Vagina (tissue), 2 donors: Measurements from ENCODE around the gene TWNK. TPM values are rescaled to one million over a fixed set of nuclear protein-coding genes. Genes with fewer than 3 reads are reported as not detected.

Experiments
- DNase-seq, 2 donors: peaks; one replicate each; pipeline ENCODE4 v3.0.0-alpha.2; 2017; ENCODE audit errors: extremely low spot score in 2 of 2
- H3K27ac ChIP-seq: fragments of 200-600 bp; sonication (generic); one replicate; pipeline ENCODE4 v1.5.1; 2019
- H3K27me3 ChIP-seq: fragments of 200-600 bp; sonication (generic); one replicate; pipeline ENCODE4 v1.5.1; 2019
- H3K36me3 ChIP-seq, 2 donors: fragments of 200-600 bp; sonication (generic); one replicate each; pipeline ENCODE4 v1.5.1; 2017 to 2019
- H3K4me1 ChIP-seq: fragments of 200-600 bp; sonication (generic); one replicate; pipeline ENCODE4 v1.5.1; 2019
- H3K4me3 ChIP-seq, 2 donors: fragments of 200-600 bp; sonication (generic); 1 replicate in 1 of 2; 2 replicates in 1 of 2; pipeline ENCODE4 v1.5.1; 2016 to 2019
- H3K9me3 ChIP-seq: fragments of 200-600 bp; sonication (generic); one replicate; pipeline ENCODE4 v1.5.1; 2019
- POLR2A ChIP-seq, 2 donors: fragments of 450-650 bp; IDR thresholded peaks; one replicate each; pipeline ENCODE4 v1.6.1; 2017; ENCODE audit warnings: antibody characterized with exemption in 2 of 2, mild to moderate bottlenecking in 2 of 2, moderate library complexity in 2 of 2
- POLR2AphosphoS5 ChIP-seq, 2 donors: sonication (generic); formaldehyde crosslinking; IDR thresholded peaks; one replicate each; pipeline ENCODE4 v1.9.0; 2017; ENCODE audit warnings: antibody characterized with exemption in 2 of 2, mild to moderate bottlenecking in 2 of 2, low read depth in 1 of 2; ENCODE audit not compliant: insufficient read depth in 1 of 2
- intact Hi-C: fragments of 100-400 bp; cut with DNase I; formaldehyde crosslinking; loops from one replicate; pipeline ENCODE4 v1.15.1; 2023
- total RNA-seq: library from RNA; depleted of rRNA; stranded (reverse); fragments of >200 nt; gene quantifications from one replicate; pipeline ENCODE4 v1.2.3, GENCODE V29; 2016
- TF ChIP-seq, protein P1 (sequence below), 3 experiments: fragments of 450-650 bp in 2 of 3; fragments of 200-600 bp in 1 of 3; sonication (generic) in 1 of 3; IDR thresholded peaks; one replicate each; pipeline ENCODE4 v1.5.1; 2017 to 2019; ENCODE audit warnings: antibody characterized with exemption in 3 of 3, mild to moderate bottlenecking in 2 of 3, moderate library complexity in 2 of 3

Gene TWNK
- total RNA-seq, 1 donor from 2014 or later: 5.2 TPM

DNA sequence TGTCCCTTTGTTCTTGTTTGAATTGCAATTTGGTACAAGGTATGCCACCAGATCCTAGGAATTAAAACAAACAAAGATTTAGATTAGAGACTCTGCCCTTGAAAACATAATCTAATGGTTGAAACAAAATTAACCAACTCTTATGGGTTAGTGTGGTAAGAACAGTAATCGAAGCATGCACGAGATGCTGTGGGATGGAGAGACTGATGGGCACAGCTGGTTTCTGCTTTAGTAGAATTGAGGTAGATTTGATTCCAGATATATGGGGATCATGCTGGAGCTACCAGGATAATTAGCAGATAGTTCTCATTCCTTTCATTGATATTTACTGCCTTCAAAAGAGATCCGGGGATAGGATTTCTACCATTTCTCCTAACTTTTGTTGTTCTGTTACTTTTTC lies 38.4 kb upstream of the TWNK start:
- H3K9me3 ChIP-seq: no peaks in the 10 kb centered on the region
- H3K27ac ChIP-seq: no peak overlapping the region
- peaks cover 3 to 60% of the 10 kb centered on the region in 2 donors for H3K36me3 ChIP-seq
- H3K4me1 ChIP-seq: no peaks in the 10 kb centered on the region
- TF ChIP-seq POLR2A (IDR thresholded peaks at IDR 0.05) (no peak), POLR2AphosphoS5 (IDR thresholded peaks at IDR 0.05; ENCODE audit: insufficient read depth in 1 of 2, low read depth in 1 of 2) (no peak)
- TF ChIP-seq, protein P1, sequence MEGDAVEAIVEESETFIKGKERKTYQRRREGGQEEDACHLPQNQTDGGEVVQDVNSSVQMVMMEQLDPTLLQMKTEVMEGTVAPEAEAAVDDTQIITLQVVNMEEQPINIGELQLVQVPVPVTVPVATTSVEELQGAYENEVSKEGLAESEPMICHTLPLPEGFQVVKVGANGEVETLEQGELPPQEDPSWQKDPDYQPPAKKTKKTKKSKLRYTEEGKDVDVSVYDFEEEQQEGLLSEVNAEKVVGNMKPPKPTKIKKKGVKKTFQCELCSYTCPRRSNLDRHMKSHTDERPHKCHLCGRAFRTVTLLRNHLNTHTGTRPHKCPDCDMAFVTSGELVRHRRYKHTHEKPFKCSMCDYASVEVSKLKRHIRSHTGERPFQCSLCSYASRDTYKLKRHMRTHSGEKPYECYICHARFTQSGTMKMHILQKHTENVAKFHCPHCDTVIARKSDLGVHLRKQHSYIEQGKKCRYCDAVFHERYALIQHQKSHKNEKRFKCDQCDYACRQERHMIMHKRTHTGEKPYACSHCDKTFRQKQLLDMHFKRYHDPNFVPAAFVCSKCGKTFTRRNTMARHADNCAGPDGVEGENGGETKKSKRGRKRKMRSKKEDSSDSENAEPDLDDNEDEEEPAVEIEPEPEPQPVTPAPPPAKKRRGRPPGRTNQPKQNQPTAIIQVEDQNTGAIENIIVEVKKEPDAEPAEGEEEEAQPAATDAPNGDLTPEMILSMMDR (IDR thresholded peaks at IDR 0.05): no peak
- intact Hi-C loops: no loop called here
- no peaks in the 10 kb centered on the region for H3K27me3 ChIP-seq
- DNase-seq: no peak
- no peak overlapping the region for H3K4me3 ChIP-seq

- H3K36me3 ChIP-seq: peaks cover 0 to 54% of the 10 kb centered on the region in 2 donors
- H3K4me1 ChIP-seq: no peaks in the 10 kb centered on the region
- H3K9me3 ChIP-seq: no peaks in the 10 kb centered on the region
- no peaks in the 10 kb centered on the region for H3K27me3 ChIP-seq
- DNase-seq: no peak
- intact Hi-C loops: no loop called here
- H3K27ac ChIP-seq: no peak overlapping the region
- TF ChIP-seq, protein P1 (IDR thresholded peaks at IDR 0.05): no peak
- no peak for TF ChIP-seq POLR2A (IDR thresholded peaks at IDR 0.05)
- no peak for TF ChIP-seq POLR2AphosphoS5 (IDR thresholded peaks at IDR 0.05; ENCODE audit: insufficient read depth in 1 of 2, low read depth in 1 of 2)
- H3K4me3 ChIP-seq: no peak overlapping the region
These were observed 27.1 kb upstream of the TWNK start for GRCh38 chr10:100960251-100960650.

DNA sequence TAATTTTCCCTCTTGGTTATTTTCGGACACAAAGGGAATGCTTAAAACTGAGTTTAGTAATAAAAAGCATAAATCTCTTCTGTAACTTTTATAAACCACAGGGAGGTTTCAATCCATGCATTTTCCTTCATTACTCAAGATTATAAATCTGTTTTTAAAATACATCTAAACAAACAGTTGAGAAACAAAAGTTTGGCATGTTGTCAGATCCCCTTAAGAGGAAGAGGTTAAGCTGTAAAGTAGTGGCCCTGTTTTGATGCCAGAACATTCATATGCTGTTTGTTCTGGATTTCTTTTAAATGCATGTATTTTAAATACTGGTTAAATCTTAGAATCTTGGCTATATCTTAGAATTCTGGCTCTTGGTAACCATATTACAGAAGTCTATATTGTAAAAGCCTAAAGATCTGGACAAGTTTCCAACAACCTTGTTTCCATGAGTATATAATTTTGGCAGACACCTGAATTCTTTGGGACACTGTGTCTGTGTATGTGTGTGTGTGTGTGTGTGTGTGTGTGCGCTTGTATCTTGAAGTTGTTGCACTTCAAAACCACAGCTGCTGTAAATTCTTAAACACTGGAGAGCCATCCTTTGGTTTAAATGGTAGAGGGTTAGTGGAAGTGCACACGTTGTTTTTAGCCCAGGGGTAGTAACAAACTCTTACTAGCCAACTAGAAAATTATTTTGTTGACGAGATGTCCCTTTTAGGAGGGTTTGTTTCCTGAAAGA lies 24.8 kb upstream of the TWNK start:
- Histone ChIP-seq H3K27me3 (no peaks in the 10 kb centered on the region), H3K9me3 (no peaks in the 10 kb centered on the region), H3K4me1 (no peaks in the 10 kb centered on the region), H3K27ac (no peak overlapping the region), H3K36me3 (peaks cover 0 to 47% of the 10 kb centered on the region in 2 donors), H3K4me3 (no peak overlapping the region)
- intact Hi-C loops: no loop called here
- no peak for DNase-seq
- TF ChIP-seq POLR2AphosphoS5 (IDR thresholded peaks at IDR 0.05; ENCODE audit: insufficient read depth in 1 of 2, low read depth in 1 of 2) (no peak), POLR2A (IDR thresholded peaks at IDR 0.05) (no peak)
- TF ChIP-seq, protein P1 (IDR thresholded peaks at IDR 0.05): no peak

DNA sequence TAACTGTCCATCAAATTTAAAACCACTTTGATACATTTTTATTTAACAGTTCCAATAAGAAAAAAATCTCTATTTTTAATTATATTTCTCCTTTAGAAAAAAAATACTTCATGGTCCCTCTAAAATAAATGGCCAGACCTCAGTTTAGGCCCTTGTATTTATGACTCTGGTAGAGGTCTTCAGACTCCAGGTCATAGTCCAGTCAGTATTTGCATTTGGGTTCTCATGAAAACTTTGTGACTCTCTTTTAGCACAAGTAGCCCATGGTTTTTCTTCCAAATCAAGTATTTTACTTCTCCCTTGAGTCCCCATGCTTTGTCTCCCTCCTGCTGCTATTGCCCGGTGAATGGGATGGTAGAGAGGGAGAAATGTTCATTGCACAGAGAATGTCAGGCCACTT lies 23.5 kb upstream of the TWNK start:
- no peaks in the 10 kb centered on the region for H3K27me3 ChIP-seq
- H3K9me3 ChIP-seq: no peaks in the 10 kb centered on the region
- H3K36me3 ChIP-seq: peaks cover 0 to 35% of the 10 kb centered on the region in 2 donors
- DNase-seq: no peak
- no peak overlapping the region for H3K27ac ChIP-seq
- H3K4me1 ChIP-seq: peaks cover 3% of the 10 kb centered on the region
- H3K4me3 ChIP-seq: no peak overlapping the region
- intact Hi-C loops: no loop called here
- no peak for TF ChIP-seq POLR2AphosphoS5 (IDR thresholded peaks at IDR 0.05; ENCODE audit: insufficient read depth in 1 of 2, low read depth in 1 of 2)
- TF ChIP-seq, protein P1 (IDR thresholded peaks at IDR 0.05): no peak
- TF ChIP-seq POLR2A (IDR thresholded peaks at IDR 0.05): no peak

GRCh38 chr10:100965820-100966219 lies 21.5 kb upstream of the TWNK start:
- TF ChIP-seq POLR2AphosphoS5 (IDR thresholded peaks at IDR 0.05; ENCODE audit: insufficient read depth in 1 of 2, low read depth in 1 of 2) (no peak), POLR2A (IDR thresholded peaks at IDR 0.05) (no peak)
- TF ChIP-seq, protein P1 (IDR thresholded peaks at IDR 0.05): no peak
- peaks cover 0 to 27% of the 10 kb centered on the region in 2 donors for H3K36me3 ChIP-seq
- no peak for DNase-seq
- intact Hi-C loops: no loop called here
- H3K27ac ChIP-seq: no peak overlapping the region
- H3K4me1 ChIP-seq: peaks cover 15% of the 10 kb centered on the region
- no peak overlapping the region for H3K4me3 ChIP-seq
- no peaks in the 10 kb centered on the region for H3K9me3 ChIP-seq
- H3K27me3 ChIP-seq: no peaks in the 10 kb centered on the region
